GM18858 (cell line): ENCODE results near the gene KLF13.

Source experiments
- ATAC-seq: cut with Tn5 transposase; IDR thresholded peaks from one replicate; pipeline ENCODE4 v1.9.1; 2021; ENCODE audit not compliant: unreplicated experiment

KLF13 gene

DNA sequence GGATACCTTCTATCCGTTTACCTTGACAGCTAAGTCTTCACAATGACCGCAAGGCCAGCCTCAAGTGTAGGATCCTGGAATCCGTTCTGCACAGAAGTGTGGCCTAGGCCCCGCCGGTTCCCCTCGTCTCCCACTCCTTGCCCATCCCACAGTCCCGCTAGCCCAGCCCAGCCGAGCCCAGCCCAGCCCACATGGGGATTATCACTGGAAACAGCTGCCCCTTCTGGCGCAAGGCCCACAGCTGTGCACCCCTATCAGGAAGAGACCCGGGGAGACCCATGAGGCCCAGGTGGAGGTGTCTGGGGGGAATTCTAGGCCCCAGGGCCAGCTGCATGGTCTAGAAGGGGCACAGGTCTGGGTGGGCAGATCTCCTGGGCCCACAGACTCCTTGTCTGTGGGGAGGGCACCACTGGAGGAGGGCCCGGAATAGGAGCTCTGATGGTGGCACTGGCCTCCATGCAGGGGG is 27.9 kb upstream of the KLF13 start:
- ATAC-seq = no peak

GRCh38 chr15:31300208-31300661 is 26.4 kb upstream of the KLF13 start:
- ATAC-seq = no peak

- ATAC-seq = no peak
Measured at GRCh38 chr15:31300981-31301672, 25.5 kb upstream of the KLF13 start.

GRCh38 chr15:31301673-31301990 is 25.0 kb upstream of the KLF13 start:
- no peak for ATAC-seq

DNA sequence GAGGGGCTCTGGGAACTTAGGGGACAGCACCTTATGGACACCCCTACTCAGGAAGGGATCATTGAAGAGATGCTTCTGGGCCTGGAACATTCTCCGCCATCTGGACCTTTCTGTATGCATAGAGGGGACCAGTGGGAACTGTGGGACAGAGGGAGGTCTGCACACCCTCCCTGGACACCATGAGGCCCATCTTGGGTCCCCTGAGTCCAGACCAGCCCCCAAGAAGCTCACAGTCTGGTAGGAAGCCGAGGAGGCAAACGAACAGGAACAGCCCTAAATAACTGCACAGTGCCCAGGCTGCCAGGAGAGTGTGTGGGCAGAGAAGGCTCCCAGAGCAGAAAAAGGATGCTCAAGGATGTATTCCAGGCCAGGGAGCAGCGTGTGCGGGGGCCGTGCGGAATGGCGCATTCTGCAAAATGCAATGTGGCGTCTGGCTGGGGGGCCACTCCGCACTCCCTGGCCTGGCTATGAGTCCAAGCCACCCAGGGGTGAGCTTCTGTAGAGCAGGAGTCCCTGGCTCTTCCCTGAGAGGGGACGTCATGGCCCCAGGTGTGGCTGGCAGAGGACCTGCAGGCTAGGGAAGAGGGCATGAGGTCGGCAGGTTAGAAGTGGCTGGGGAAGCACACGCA is 24.5 kb upstream of the KLF13 start:
- no peak for ATAC-seq

GRCh38 chr15:31302778-31303725 is 23.6 kb upstream of the KLF13 start:
- no peak for ATAC-seq

GRCh38 chr15:31303726-31304648 is 22.6 kb upstream of the KLF13 start:
- no peak for ATAC-seq

DNA sequence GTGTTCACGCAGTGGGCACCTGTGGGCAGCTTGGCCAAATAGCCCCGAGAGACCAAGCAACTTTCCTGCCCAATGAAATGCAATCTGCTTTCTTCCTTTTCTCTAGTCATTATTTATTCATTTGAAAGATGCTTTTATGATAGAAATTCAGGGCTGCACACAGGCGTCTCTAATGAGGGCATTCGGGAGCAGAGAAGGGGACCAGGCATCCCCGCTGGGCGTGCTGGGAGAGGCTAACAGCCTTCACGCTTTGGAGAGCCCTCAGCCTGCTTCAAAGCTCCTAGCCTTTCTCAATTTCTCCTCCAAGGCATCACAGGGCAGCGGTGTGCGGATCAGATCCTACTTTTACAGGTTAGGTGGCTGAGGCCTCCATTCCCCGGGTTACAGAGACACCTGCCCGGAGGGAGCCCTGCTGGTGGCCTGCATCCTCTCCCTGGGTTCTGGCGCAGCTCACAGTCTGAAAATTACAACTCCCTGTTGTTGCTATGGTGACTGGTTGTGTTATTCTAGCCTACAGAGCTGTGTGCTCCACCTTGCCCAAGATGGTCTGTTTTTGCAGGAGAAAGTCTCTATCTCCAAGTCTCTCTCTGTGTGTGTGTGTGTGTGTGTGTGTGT is 21.8 kb upstream of the KLF13 start:
- ATAC-seq = no peak

GRCh38 chr15:31305375-31305774 is 21.3 kb upstream of the KLF13 start:
- no peak for ATAC-seq

GRCh38 chr15:31305796-31306425 is 20.7 kb upstream of the KLF13 start:
- ATAC-seq = no peak

- no peak for ATAC-seq
Measured at GRCh38 chr15:31306426-31307269, 20.0 kb upstream of the KLF13 start.

DNA sequence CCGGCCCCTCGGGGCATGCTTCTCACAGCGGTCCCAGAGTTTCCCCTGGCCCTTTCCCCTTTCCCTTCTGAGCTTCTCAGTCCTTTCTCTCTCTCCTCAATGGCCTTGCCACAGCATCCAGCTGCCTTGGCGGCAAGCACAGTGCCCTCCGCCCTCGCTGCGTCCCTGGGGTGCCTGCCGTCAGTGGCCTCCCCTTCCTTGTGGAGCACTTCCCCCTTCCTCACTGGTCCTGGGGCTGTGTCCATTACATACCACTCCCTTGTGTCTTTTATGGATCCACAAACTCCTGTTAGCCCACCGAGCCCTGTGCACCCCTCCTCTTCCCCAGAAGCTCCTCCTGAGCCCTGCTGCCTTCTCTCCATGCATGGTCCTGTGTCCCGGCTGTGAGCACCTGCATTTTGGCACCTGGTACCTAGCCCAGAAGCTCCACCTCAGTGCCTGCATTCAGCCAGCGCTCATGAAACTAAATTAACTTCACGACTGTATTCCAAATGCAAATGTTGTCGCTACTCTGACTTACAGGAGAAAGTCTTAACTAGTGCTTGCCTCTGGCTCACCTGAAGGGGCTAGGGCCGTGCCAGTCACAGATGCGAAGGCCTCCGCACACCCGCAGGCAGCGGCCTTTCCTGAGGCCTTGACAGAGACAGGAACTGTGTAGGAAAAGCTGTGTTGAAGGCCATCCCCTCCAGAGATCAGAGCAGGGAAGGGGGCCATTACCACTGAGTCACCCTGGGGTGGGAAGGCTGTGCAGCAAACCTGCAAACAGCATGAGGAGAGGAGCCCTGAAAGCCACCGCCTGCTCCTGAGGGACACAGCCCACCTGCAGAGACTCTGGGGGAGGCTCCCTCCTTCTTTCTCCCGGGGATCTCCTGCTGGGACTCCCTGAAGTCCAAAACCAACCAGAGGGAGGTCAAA is 19.1 kb upstream of the KLF13 start:
- ATAC-seq = no peak

DNA sequence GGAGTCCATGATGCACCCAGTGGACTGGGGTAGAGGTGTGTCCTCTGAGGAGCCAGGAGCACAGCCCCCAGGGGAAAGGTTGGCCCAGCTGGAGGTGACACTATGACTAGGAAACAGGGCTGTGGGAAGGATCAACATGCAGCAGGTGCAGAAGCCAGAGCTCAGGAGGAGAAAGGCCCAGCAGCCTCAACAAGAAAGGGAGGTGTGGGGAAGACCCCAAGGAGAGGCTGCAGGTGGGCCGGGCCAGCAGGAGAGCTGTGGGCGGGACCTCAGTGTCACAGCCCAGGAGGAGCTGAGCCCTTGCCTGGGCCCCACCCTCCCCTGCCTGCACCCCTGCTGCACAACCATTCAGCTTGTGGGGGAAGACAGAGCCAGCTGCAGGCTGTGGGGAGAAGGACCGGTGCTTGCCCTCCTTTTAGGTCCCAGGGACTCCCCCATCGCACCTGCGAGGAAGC is 18.4 kb upstream of the KLF13 start:
- ATAC-seq = no peak

GRCh38 chr15:31309893-31310606 is 16.6 kb upstream of the KLF13 start:
- ATAC-seq = no peak

GRCh38 chr15:31311735-31312619 is 14.7 kb upstream of the KLF13 start:
- no peak for ATAC-seq

DNA sequence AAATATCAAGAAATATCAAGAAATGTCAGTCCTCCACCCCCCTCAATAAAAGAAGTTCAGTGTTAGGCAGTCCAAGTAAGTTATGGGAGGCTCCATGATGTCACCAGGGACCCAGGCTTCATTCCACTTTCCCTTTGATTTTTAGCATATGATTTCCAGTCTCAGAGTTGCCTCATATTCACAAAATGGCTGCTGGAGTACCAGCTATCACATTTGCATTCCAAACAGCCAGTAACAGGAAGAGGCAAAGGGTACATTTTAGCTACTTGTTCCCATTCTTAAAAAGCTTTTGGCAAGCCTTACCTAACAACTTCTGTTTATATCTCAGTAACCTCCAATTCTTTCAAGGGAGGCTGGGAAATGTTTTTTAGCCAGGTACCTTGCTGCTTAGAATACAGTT is 13.4 kb upstream of the KLF13 start:
- no peak for ATAC-seq
